ENCODE measurements around the gene MYEOV. TPM values are rescaled to one million over a fixed set of nuclear protein-coding genes. Genes with fewer than 3 reads are reported as not detected.

The MYEOV gene
- total RNA-seq, 2 donors from 2014 or later: not detected

- Histone ChIP-seq H3K4me1 (ENCODE audit: control insufficient read depth, insufficient read depth, low read length) (peaks cover 3% of the 10 kb centered on the region), H3K27ac (ENCODE audit: low read depth, low read length) (no peak overlapping the region), H3K9me3 (ENCODE audit: control insufficient read depth, low read length) (peaks cover 11% of the 10 kb centered on the region), H3K27me3 (ENCODE audit: control insufficient read depth, insufficient read depth, low read length, poor library complexity, severe bottlenecking) (peaks cover 6% of the 10 kb centered on the region), H3K4me3 (ENCODE audit: low read length) (no peak overlapping the region), H3K9ac (ENCODE audit: extremely low read depth, low read length, poor library complexity, severe bottlenecking) (no peak overlapping the region), H3K36me3 (ENCODE audit: control insufficient read depth, insufficient read depth, low read length) (no peaks in the 10 kb centered on the region)
- Mint-ChIP-seq H3K27ac (no peak overlapping the region), H3K4me1 (peaks cover 12% of the 10 kb centered on the region), H3K27me3 (ENCODE audit: insufficient read depth) (peaks cover 56% of the 10 kb centered on the region), H3K9me3 (peaks cover 16% of the 10 kb centered on the region), H3K36me3 (ENCODE audit: low read depth) (no peaks in the 10 kb centered on the region), H3K4me3 (no peak overlapping the region)
- DNase-seq: no peak
- TF ChIP-seq, protein P1, sequence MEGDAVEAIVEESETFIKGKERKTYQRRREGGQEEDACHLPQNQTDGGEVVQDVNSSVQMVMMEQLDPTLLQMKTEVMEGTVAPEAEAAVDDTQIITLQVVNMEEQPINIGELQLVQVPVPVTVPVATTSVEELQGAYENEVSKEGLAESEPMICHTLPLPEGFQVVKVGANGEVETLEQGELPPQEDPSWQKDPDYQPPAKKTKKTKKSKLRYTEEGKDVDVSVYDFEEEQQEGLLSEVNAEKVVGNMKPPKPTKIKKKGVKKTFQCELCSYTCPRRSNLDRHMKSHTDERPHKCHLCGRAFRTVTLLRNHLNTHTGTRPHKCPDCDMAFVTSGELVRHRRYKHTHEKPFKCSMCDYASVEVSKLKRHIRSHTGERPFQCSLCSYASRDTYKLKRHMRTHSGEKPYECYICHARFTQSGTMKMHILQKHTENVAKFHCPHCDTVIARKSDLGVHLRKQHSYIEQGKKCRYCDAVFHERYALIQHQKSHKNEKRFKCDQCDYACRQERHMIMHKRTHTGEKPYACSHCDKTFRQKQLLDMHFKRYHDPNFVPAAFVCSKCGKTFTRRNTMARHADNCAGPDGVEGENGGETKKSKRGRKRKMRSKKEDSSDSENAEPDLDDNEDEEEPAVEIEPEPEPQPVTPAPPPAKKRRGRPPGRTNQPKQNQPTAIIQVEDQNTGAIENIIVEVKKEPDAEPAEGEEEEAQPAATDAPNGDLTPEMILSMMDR (conservative IDR thresholded peaks at IDR 0.05): no peak
- WGBS, 2 experiments (ENCODE audit: insufficient coverage in 1 of 2, insufficient read length in 1 of 2): 94% methylated on average over 10 of the region's 10 CpGs; no CpG with 5 or more reads in 1 of the 2 experiments
These were observed 42.9 kb upstream of the MYEOV start for GRCh38 chr11:69251057-69251393.

- H3K4me1 Mint-ChIP-seq: peaks cover 12% of the 10 kb centered on the region
- Histone ChIP-seq H3K27ac (ENCODE audit: low read depth, low read length) (no peak overlapping the region), H3K9ac (ENCODE audit: extremely low read depth, low read length, poor library complexity, severe bottlenecking) (no peak overlapping the region), H3K9me3 (ENCODE audit: control insufficient read depth, low read length) (peaks cover 11% of the 10 kb centered on the region), H3K4me3 (ENCODE audit: low read length) (no peak overlapping the region), H3K36me3 (ENCODE audit: control insufficient read depth, insufficient read depth, low read length) (no peaks in the 10 kb centered on the region), H3K27me3 (ENCODE audit: control insufficient read depth, insufficient read depth, low read length, poor library complexity, severe bottlenecking) (peaks cover 6% of the 10 kb centered on the region), H3K4me1 (ENCODE audit: control insufficient read depth, insufficient read depth, low read length) (peaks cover 3% of the 10 kb centered on the region)
- peaks cover 16% of the 10 kb centered on the region for H3K9me3 Mint-ChIP-seq
- H3K4me3 Mint-ChIP-seq: no peak overlapping the region
- no peaks in the 10 kb centered on the region for H3K36me3 Mint-ChIP-seq (ENCODE audit: low read depth)
- 92 to 96% methylated on average over 23 to 31 of the region's 31 CpGs for WGBS, 2 experiments (ENCODE audit: insufficient coverage in 1 of 2, insufficient read length in 1 of 2)
- peak; percentile 60 for DNase-seq
- H3K27ac Mint-ChIP-seq: no peak overlapping the region
- peaks cover 54% of the 10 kb centered on the region for H3K27me3 Mint-ChIP-seq (ENCODE audit: insufficient read depth)
- TF ChIP-seq, protein P1 (conservative IDR thresholded peaks at IDR 0.05): no peak
These were observed 42.1 kb upstream of the MYEOV start for GRCh38 chr11:69251639-69252489.

DNA sequence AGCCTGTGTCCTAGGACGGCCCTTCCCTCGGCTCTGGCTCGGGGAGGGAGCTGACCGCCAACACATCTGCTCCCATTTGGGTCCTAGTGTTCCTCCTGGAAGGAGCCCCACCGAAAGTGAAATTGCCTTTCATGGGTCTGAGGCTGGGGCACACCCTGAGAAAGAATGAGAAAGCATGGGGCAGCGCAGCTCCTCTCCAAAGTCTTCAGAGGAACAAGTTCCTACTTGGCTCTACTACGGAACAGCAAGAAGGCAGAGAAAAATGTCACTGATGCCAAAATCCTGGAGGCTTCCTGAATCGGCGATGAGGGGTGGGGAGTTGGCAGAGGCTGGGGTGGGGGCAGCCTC is 41.5 kb upstream of the MYEOV start:
- Histone ChIP-seq H3K4me1 (ENCODE audit: control insufficient read depth, insufficient read depth, low read length) (peaks cover 3% of the 10 kb centered on the region), H3K27me3 (ENCODE audit: control insufficient read depth, insufficient read depth, low read length, poor library complexity, severe bottlenecking) (peaks cover 6% of the 10 kb centered on the region), H3K9me3 (ENCODE audit: control insufficient read depth, low read length) (peaks cover 11% of the 10 kb centered on the region), H3K36me3 (ENCODE audit: control insufficient read depth, insufficient read depth, low read length) (no peaks in the 10 kb centered on the region), H3K27ac (ENCODE audit: low read depth, low read length) (no peak overlapping the region), H3K9ac (ENCODE audit: extremely low read depth, low read length, poor library complexity, severe bottlenecking) (no peak overlapping the region), H3K4me3 (ENCODE audit: low read length) (no peak overlapping the region)
- H3K27ac Mint-ChIP-seq: no peak overlapping the region
- WGBS, 2 experiments (ENCODE audit: insufficient coverage in 1 of 2, insufficient read length in 1 of 2): 93 to 100% methylated on average over 7 to 9 of the region's 9 CpGs
- DNase-seq: no peak
- H3K27me3 Mint-ChIP-seq (ENCODE audit: insufficient read depth): peaks cover 54% of the 10 kb centered on the region
- H3K4me3 Mint-ChIP-seq: no peak overlapping the region
- H3K36me3 Mint-ChIP-seq (ENCODE audit: low read depth): no peaks in the 10 kb centered on the region
- TF ChIP-seq, protein P1 (conservative IDR thresholded peaks at IDR 0.05): no peak
- H3K9me3 Mint-ChIP-seq: peaks cover 16% of the 10 kb centered on the region
- peaks cover 14% of the 10 kb centered on the region for H3K4me1 Mint-ChIP-seq

Measured in endodermal cell (in vitro differentiated cells).